ENCODE measurements around the gene APC2. TPM values are rescaled to one million over a fixed set of nuclear protein-coding genes. Genes with fewer than 3 reads are reported as not detected.
"Not testable (repeated sequence)": the region's sequence is repeated elsewhere in the genome, so short reads cannot be mapped to it uniquely, and the experiment has no call there.

APC2 gene
- total RNA-seq, 2 experiments from 2014 or later = 0.02 to 0.10 TPM

DNA sequence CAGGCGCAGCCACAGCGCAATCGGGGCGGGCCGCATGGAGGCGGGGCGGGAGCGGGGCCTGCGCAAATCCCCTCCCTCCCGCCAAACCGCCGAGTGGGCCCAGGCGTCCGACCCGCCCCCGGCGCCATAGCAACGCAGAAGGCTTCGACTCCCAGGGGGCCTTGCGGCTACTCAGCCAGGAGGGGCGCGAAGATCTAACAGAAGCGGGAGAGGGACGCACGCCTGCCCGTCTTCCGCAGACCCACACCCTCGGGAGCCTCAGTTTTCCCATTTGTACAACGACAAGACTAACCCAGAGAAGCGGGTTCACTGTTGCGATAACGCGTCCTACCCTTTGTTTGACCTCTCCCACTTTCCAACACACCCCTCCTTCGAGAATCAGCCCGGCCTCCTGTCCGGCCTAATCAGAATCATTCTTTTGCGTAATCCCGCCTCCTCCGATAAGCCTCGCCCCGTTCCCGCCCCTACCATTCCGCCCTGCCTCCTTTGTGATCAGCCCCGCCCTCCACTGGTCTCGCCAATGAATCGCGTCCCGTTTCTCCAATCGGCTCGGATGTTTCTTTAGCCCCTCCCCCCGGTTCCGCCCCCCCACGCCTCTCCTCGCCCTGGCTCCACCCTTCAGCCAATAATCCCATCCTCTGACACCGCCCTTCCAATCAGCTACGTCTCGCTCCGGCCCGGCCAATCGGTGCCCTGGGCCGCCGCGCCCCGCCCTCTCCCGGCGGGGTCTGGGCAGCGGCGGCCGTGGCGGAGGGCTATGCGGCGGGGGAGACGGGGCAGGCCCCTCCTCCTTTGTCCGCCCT is 40.6 kb downstream of the APC2 start, which contains the start of gene PCSK4:
Gene PCSK4 (minus strand): TSS at position 40 of the 803 bp plus-strand sequence. CDS start 4 bp downstream, at position 36.
- H3K4me1 Mint-ChIP-seq = peaks cover 16% of the 10 kb centered on the region
- ChIA-PET CTCF (interaction anchor here (0.6 to 3.1 kb wide), 5 partner anchors 10 to 175 kb away, joined by 3 to 8 read pairs (median 3); no protein-coding TSS in a partner anchor), POLR2A (no interaction called here)
- peak within 1 kb of the TSS; percentile 84 for H3K4me3 Mint-ChIP-seq
- H3K27ac Mint-ChIP-seq = peak within 1 kb of the TSS; percentile 85
- peak; percentile 97 for DNase-seq
- H3K9me3 Mint-ChIP-seq = no peaks in the 10 kb centered on the region
- no peaks in the 10 kb centered on the region for H3K36me3 Mint-ChIP-seq (ENCODE audit: low read depth)
- peaks cover 15% of the 10 kb centered on the region for H3K27me3 Mint-ChIP-seq

DNA sequence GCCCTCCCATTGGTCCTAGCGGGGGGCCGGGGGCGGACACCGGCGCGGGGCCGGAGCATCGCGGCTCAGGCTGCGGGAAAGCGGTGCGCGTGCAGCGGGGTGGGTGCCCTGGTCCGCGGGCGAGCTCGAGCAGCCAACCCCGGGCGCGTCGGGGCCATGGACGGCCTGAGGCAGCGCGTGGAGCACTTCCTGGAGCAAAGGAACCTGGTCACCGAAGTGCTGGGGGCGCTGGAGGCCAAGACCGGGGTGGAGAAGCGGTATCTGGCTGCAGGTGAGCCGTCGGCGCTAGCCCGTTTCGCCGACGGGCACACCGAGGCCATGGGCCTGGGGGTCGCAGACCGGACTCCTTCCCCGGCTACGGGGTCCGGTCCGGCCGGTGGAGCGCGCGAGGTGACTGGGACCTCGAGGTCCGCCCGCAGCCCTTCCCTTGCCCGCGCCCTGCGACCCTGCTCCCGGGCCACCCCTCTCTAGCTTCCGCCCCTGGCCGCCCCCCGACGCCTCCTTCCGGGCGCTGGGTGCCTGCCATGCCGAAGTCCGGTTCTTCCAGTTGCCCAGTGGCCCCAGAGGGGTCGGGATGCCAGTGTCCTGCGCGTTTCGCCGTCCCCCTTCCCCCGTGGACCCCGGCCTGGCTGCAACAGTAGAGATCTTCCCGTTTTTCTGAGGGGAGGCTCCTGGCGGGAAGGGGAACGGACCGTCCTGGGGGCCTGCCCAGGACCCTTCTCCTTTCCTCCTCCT is 41.4 kb downstream of the APC2 start, which contains the start of gene REEP6:
Gene REEP6 (plus strand): TSS at position 68 of the 735 bp plus-strand sequence. CDS start 89 bp downstream, at position 157.
- Mint-ChIP-seq H3K4me3 (peak within 1 kb of the TSS; percentile 84), H3K27ac (peak within 1 kb of the TSS; percentile 85), H3K4me1 (peaks cover 16% of the 10 kb centered on the region), H3K36me3 (ENCODE audit: low read depth) (no peaks in the 10 kb centered on the region), H3K27me3 (peaks cover 15% of the 10 kb centered on the region), H3K9me3 (no peaks in the 10 kb centered on the region)
- ChIA-PET CTCF (interaction anchor here (0.6 to 3.1 kb wide), 5 partner anchors 11 to 175 kb away, joined by 3 to 8 read pairs (median 3); no protein-coding TSS in a partner anchor), POLR2A (no interaction called here)
- no peak for DNase-seq

DNA sequence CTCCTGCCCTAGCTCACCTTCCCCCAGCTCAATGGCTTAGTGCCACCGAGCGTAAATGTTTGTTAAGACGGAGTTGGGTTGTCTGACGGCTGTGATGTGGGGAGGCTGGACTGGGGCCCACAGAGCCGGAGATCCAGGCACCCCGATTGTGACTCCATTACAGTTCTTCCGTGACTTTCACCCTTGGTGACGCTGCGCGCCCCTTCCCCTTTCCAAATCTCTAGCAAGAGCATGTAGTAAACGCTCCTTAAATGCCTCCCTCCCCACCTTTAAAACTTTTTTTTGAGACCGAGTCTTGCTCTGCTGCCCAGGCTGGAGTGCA is 41.9 kb downstream of the APC2 start:
- peak overlapping the region; percentile 66 for H3K4me3 Mint-ChIP-seq
- H3K9me3 Mint-ChIP-seq = no peaks in the 10 kb centered on the region
- H3K36me3 Mint-ChIP-seq (ENCODE audit: low read depth) = no peaks in the 10 kb centered on the region
- DNase-seq = no peak
- H3K27me3 Mint-ChIP-seq = peaks cover 15% of the 10 kb centered on the region
- peaks cover 16% of the 10 kb centered on the region for H3K4me1 Mint-ChIP-seq
- POLR2A ChIA-PET = no interaction called here
- H3K27ac Mint-ChIP-seq = peak overlapping the region; percentile 6
- CTCF ChIA-PET = interaction anchor here (0.6 to 3.1 kb wide), 3 partner anchors 10 to 153 kb away, joined by 3 to 8 read pairs (median 3); no protein-coding TSS in a partner anchor

DNA sequence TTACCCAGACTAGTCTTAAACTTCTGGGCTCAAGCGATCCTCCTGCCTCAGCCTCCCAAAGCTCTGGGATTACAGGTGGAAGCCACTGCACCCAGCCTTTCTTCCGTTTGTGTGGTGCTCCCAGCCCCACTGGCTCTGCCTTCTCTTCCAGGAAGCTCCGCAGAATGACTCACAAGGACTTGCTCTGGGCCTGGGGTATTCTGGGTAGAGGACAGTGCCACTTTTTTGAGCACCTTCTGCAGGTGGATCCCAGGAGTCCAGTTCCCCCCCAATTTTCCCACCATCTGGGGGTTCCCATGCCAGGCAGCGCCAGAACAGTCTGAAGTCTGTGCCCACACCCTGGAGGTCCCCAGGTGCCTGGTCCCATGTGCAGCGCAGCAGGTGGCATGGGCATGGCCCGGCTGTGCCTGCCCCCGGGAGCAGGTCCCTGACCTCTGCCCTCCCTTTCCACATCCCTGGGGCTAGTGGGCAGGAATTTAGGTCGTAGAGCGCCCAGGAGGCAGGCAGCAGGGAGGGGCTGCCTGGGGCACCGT is 42.6 kb downstream of the APC2 start:
- Mint-ChIP-seq H3K9me3 (no peaks in the 10 kb centered on the region), H3K4me1 (peaks cover 16% of the 10 kb centered on the region), H3K36me3 (ENCODE audit: low read depth) (no peaks in the 10 kb centered on the region), H3K27me3 (peaks cover 15% of the 10 kb centered on the region), H3K4me3 (no peak overlapping the region), H3K27ac (no peak overlapping the region)
- ChIA-PET POLR2A (no interaction called here), CTCF (interaction anchor here (0.6 to 3.1 kb wide), 2 partner anchors 9 to 152 kb away, joined by 3 to 8 read pairs; no protein-coding TSS in a partner anchor)
- no peak for DNase-seq

DNA sequence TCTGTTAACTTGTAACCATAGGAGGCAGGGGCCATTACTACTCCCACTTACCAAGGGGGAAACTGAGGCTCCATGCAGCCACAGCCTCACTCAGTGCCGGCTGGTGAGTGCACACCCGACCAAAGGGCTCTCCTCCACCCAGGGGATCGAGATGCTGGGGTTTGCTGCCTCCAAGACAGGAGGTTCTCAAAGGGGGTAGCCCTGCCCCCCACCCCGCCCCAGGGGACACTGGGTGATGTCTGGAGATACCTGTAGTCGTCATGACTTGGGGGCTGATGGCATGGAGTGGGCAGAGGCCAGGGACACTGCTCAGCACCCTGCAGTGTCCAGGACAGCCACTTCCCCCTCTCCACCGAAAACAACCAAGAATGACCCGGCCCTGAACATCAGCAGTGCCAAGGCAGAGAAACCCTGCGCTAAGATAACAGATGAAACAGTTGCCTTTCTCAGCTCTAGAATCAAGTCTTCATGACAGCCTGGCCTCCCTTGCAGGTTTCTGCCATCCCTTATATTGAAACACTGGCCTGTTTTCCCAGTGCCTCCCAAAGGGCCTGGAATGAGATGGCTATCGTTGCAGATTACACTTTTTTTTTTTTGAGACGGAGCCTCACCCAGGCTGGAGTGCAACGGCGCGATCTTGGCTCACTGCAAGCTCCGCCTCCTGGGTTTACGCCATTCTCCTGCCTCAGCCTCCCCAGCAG is 44.3 kb downstream of the APC2 start:
- DNase-seq = no peak
- Mint-ChIP-seq H3K9me3 (no peaks in the 10 kb centered on the region), H3K27ac (no peak overlapping the region), H3K4me1 (peaks cover 15% of the 10 kb centered on the region), H3K27me3 (peaks cover 15% of the 10 kb centered on the region), H3K4me3 (no peak overlapping the region), H3K36me3 (ENCODE audit: low read depth) (no peaks in the 10 kb centered on the region)
- CTCF ChIA-PET = interaction anchor here (1.4 kb wide), 1 partner anchor 10 kb away, joined by 3 read pairs; no protein-coding TSS in a partner anchor
- POLR2A ChIA-PET = interaction anchor here (0.6 kb wide), 1 partner anchor 51 kb away, joined by 4 read pairs; no protein-coding TSS in a partner anchor

DNA sequence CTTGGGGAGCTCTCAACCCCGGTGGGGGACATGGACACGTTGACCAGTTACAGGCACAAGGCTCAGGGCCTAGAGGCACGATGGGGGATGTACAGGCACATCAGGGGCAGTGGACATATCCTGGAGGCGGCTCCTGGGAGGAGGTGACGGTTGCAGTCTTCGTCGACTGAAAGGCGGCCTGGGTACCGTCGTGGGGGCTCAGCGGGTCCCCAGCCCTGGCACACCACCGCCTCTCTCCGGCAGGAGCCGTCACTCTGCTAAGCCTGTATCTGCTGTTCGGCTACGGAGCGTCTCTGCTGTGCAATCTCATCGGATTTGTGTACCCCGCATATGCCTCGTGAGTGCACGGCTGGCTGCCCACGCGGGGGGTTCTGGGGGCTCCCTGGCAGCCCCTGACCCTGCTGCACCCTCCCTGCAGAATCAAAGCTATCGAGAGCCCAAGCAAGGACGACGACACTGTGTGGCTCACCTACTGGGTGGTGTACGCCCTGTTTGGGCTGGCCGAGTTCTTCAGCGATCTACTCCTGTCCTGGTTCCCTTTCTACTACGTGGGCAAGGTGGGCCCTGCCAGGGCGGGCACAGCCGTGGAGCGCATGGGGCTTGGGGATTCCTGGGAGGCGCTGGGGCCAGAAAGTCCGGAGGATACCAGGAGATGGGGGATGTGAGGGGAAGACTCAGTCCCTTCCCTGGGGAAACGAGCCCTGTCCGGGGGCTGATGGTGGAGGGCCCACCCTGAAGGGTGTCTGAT is 45.3 kb downstream of the APC2 start:
- DNase-seq = no peak
- peaks cover 15% of the 10 kb centered on the region for H3K27me3 Mint-ChIP-seq
- ChIA-PET POLR2A (interaction anchor here (0.6 kb wide), 1 partner anchor 52 kb away, joined by 4 read pairs; no protein-coding TSS in a partner anchor), CTCF (interaction anchor here (1.4 kb wide), 1 partner anchor 9 kb away, joined by 3 read pairs; no protein-coding TSS in a partner anchor)
- no peak overlapping the region for H3K27ac Mint-ChIP-seq
- H3K4me3 Mint-ChIP-seq = no peak overlapping the region
- H3K9me3 Mint-ChIP-seq = no peaks in the 10 kb centered on the region
- peaks cover 9% of the 10 kb centered on the region for H3K4me1 Mint-ChIP-seq
- no peaks in the 10 kb centered on the region for H3K36me3 Mint-ChIP-seq (ENCODE audit: low read depth)

DNA sequence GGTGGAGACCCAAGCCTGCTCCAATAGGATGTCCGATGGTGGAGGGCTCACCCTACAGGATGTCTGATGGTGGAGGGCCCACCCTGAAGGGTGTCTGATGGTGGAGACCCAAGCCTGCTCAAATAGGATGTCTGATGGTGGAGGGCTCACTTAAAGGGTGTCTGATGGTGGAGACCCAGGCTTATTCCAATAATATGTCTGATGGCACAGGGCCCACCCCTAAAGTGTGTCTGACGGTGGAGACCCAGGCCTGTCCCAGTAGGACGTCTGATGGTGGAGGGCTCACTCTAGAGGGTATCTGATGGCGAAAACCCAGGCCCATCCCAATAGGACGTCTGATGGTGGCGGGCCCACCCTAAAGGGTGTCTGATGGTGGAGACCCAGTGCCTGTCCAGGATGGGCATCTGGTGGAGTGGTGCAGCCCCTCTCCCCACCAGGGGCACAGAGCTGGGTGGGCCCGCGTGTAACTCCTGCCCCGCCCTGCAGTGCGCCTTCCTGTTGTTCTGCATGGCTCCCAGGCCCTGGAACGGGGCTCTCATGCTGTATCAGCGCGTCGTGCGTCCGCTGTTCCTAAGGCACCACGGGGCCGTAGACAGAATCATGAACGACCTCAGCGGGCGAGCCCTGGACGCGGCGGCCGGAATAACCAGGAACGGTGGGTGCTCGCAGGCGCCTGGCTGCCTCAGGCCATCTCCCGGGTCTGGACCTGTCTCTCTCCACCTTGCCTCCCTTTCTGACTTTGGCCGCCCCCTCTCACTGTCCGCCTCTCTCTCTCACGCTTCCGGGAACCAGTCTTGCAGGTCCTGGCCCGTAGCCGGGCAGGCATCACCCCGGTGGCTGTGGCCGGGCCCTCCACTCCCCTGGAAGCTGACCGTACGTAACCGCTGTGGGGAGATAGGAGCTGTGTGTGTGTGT is 46.1 kb downstream of the APC2 start:
- ChIA-PET CTCF (interaction anchor here (1.4 kb wide), 1 partner anchor 8 kb away, joined by 3 read pairs; no protein-coding TSS in a partner anchor), POLR2A (no interaction called here)
- Mint-ChIP-seq H3K27me3 (peaks cover 15% of the 10 kb centered on the region), H3K36me3 (ENCODE audit: low read depth) (no peaks in the 10 kb centered on the region), H3K4me3 (no peak overlapping the region), H3K4me1 (peaks cover 5% of the 10 kb centered on the region), H3K9me3 (no peaks in the 10 kb centered on the region), H3K27ac (no peak overlapping the region)
- no peak for DNase-seq

DNA sequence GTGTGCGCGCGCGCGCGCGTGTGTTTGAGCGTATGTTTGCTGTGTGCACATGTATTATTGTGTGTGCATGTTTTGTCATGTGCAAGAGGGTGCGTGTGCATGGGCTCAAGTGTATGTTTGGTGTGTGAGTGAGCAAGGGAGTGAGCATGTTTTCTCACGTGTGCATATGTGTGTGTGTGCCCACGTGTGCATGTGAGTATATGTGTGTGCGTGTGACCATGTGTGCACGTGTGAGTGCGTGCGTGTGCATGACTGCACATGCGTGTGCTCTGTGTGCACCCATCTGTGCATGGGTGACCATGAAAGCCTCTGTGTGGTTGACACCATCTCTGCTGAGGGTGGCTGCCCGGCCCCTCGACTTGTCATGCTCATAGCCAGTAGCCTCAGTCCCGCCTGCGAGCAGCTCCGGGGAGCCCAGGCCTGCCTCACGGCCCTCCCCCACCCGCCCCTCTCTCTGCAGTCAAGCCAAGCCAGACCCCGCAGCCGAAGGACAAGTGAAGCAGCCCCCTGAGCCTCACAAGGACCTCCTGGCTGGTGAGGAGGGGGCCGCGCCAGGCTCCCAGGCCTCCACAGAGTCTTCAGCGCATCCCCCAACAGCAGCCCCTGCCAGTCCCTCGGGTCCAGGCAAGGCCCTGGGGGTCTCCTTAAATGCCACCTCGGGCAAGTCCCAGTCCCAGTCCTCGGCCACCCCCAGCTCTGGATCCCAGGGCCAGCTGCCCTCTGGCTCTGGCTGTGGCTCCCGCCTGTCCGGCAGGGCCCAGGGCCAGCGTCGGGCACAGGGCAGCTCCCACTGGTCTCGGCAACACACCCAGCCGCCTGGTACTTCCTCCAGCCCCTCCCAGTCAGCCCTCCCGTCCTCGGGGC is 47.0 kb downstream of the APC2 start:
- ChIA-PET CTCF (no interaction called here), POLR2A (no interaction called here)
- Mint-ChIP-seq H3K27ac (no peak overlapping the region), H3K36me3 (ENCODE audit: low read depth) (no peaks in the 10 kb centered on the region), H3K9me3 (no peaks in the 10 kb centered on the region), H3K4me3 (no peak overlapping the region), H3K27me3 (peaks cover 10% of the 10 kb centered on the region), H3K4me1 (peaks cover 1% of the 10 kb centered on the region)
- no peak for DNase-seq

DNA sequence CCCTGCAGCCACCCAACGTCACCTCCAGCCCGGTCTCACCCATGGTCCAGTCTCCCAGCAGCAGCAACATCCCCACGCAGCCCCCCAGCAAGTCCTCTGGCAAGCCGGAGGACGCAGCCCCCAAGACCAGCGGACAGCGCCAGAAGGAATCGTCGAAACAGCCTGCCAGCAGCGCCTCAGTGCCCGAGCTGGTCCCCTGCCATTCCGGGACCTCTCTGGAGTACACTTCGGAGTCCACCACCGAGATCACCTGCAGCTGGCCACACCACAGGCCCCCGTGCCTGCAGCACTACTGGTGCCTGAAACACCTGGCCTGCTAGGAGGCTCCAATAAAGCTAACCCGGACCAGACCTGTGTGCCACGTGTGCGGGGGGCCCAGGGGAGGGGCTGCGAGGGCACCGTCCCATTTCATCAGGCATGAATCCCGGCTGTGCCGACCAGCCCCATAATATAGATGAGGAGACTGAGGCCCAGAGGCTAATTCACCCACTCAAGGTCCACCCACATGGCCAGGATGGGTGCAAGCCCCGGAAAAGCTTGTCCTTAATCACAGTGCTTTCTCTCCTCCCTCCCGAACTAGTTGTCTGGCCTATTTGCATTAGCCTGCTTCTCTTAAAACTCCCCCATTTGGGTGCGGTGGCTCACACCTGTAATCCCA is 47.8 kb downstream of the APC2 start:
- Mint-ChIP-seq H3K9me3 (no peaks in the 10 kb centered on the region), H3K4me1 (no peaks in the 10 kb centered on the region), H3K4me3 (no peak overlapping the region), H3K27ac (no peak overlapping the region), H3K27me3 (peaks cover 7% of the 10 kb centered on the region), H3K36me3 (ENCODE audit: low read depth) (no peaks in the 10 kb centered on the region)
- ChIA-PET POLR2A (no interaction called here), CTCF (interaction anchor here (0.7 kb wide), 1 partner anchor 67 kb away, joined by 3 read pairs; no protein-coding TSS in a partner anchor)
- DNase-seq = no peak

DNA sequence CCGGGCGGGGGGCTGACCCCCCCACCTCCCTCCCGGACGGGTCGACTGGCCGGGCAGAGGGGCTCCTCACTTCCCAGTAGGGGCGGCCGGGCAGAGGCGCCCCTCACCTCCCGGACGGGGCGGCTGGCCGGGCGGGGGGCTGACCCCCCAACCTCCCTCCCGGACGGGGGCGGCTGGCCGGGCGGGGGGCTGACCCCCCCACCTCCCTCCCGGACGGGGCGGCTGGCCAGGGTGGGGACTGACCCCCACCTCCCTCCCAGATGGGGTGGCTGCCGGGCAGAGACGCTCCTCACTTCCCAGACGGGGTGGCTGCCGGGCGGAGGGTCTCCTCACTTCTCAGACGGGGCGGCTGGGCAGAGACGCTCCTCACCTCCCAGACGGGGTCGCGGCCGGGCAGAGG is 49.3 kb downstream of the APC2 start:
- H3K27ac Mint-ChIP-seq; POLR2A ChIA-PET; CTCF ChIA-PET; H3K4me3 Mint-ChIP-seq; H3K4me1 Mint-ChIP-seq; H3K9me3 Mint-ChIP-seq; H3K36me3 Mint-ChIP-seq (ENCODE audit: low read depth); H3K27me3 Mint-ChIP-seq; DNase-seq: not testable (repeated sequence)
